A673 (cell line): ENCODE data around the gene GARNL3.

Source experiments
- EZH2 ChIP-seq: fragments of 200-600 bp; sonication (generic); IDR thresholded peaks from 2 replicates; pipeline ENCODE4 v1.6.1; 2017; ENCODE audit warnings: borderline replicate concordance, low read depth, mild to moderate bottlenecking, mixed read lengths, antibody characterized with exemption, low read length; ENCODE audit not compliant: poor library complexity, severe bottlenecking
- TF ChIP-seq, protein P1 (sequence below): fragments of 300-800, 200-600 bp; sonication (generic); conservative IDR thresholded peaks from 2 replicates; pipeline ENCODE4 v1.5.1; 2017; ENCODE audit warnings: low read depth, mild to moderate bottlenecking, antibody characterized with exemption, low read length, moderate library complexity, mixed read lengths

DNA sequence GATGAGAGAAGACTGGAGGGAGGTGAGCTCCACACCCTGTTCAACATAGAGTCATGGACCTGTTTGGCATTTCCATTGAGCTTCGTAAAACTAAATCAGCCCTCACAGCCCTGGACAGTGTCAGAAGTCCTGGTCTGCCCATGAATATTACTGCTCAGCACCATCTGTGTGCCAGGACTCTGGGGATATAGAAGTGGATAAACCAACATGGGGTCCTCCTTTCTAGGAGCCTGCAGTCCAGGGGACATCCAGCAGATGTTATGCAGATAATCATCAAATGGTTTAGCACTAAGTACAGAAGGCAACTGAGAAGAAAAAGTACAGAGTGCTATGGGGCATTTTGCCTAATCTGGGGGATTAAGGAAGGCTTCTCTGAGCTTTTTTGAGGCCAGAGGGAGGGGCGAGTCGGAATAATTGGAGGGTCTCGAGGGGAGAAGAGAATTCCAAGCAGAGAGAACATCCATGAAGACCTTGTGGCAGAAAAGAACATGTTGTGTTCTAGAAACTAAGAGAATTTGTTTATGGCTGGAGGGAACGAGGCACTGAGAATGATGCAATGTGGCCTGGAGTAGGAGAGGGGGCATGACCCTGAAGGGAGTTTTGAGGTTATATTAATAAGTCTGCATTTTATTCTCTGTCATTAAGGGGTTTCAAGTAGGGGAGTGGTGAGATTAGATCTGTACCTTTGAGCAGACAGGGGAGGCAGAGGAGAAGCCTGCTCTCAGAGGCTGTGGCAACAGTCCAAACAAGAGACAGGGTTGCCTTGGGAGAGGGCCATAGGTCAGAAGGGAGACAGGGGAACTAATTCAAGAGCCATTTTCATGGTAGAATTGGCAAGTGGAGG, 68.9 kb downstream of the GARNL3 start:
- TF ChIP-seq, protein P1, sequence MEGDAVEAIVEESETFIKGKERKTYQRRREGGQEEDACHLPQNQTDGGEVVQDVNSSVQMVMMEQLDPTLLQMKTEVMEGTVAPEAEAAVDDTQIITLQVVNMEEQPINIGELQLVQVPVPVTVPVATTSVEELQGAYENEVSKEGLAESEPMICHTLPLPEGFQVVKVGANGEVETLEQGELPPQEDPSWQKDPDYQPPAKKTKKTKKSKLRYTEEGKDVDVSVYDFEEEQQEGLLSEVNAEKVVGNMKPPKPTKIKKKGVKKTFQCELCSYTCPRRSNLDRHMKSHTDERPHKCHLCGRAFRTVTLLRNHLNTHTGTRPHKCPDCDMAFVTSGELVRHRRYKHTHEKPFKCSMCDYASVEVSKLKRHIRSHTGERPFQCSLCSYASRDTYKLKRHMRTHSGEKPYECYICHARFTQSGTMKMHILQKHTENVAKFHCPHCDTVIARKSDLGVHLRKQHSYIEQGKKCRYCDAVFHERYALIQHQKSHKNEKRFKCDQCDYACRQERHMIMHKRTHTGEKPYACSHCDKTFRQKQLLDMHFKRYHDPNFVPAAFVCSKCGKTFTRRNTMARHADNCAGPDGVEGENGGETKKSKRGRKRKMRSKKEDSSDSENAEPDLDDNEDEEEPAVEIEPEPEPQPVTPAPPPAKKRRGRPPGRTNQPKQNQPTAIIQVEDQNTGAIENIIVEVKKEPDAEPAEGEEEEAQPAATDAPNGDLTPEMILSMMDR: no peak
- no peak for TF ChIP-seq EZH2
